Astrocyte of the spinal cord (primary cell): Measurements from ENCODE around the gene HLCS.

ENCODE experiments used
- DNase-seq: peaks from one replicate; pipeline ENCODE4 v3.0.0; 2011; ENCODE audit warnings: low read depth, low spot score
- H3K4me3 ChIP-seq: 2 replicates; pipeline ENCODE4 v1.5.1; 2011; ENCODE audit warnings: low read depth, mild to moderate bottlenecking, low read length, moderate library complexity
- CTCF ChIP-seq: IDR thresholded peaks from 2 replicates; pipeline ENCODE4 v1.5.1; 2012; ENCODE audit warnings: low read depth, mild to moderate bottlenecking, low read length, inconsistent platforms
- in situ Hi-C: cut with HindIII; loops from 2 replicates; pipeline ENCODE4 v1.10.0; 2017; ENCODE audit warnings: low sequenced_read_pairs

HLCS gene

GRCh38 chr21:36948686-36949085 is 17.8 kb downstream of the HLCS start:
- H3K4me3 ChIP-seq: no peak overlapping the region
- no peak for TF ChIP-seq CTCF
- in situ Hi-C loops: no loop called here
- DNase-seq: no peak

GRCh38 chr21:36946949-36947356 is 19.5 kb downstream of the HLCS start:
- no peak for DNase-seq
- TF ChIP-seq CTCF: no peak
- in situ Hi-C loops: no loop called here
- H3K4me3 ChIP-seq: no peak overlapping the region

GRCh38 chr21:36945496-36946138 is 20.9 kb downstream of the HLCS start:
- in situ Hi-C loops: no loop called here
- no peak overlapping the region for H3K4me3 ChIP-seq
- TF ChIP-seq CTCF: no peak
- no peak for DNase-seq

- in situ Hi-C loops: no loop called here
Observed at GRCh38 chr21:36936361-36937135, 29.9 kb downstream of the HLCS start.

GRCh38 chr21:36934864-36935420 is 31.5 kb downstream of the HLCS start:
- TF ChIP-seq CTCF: no peak
- no peak for DNase-seq
- no peak overlapping the region for H3K4me3 ChIP-seq
- in situ Hi-C loops: no loop called here

More at GRCh38 chr21:36936361-36937135, 29.9 kb downstream of the HLCS start:
- no peak for DNase-seq
- TF ChIP-seq CTCF: no peak
- no peak overlapping the region for H3K4me3 ChIP-seq

- DNase-seq: no peak
- in situ Hi-C loops: no loop called here
- H3K4me3 ChIP-seq: no peak overlapping the region
- TF ChIP-seq CTCF: no peak
Observed at GRCh38 chr21:36932161-36932816, 34.2 kb downstream of the HLCS start.
